BE2C (cell line): ENCODE measurements around the gene HSF5.
"Not testable (repeated sequence)": the region's sequence is repeated elsewhere in the genome, so short reads cannot be mapped to it uniquely, and the experiment has no call there.

ENCODE experiments used
- DNase-seq: peaks from one replicate; pipeline ENCODE4 v3.0.0-alpha.2; 2020
- H3K27me3 ChIP-seq: fragments of 250-450 bp; sonication (Bioruptor Pico); 2 replicates; pipeline ENCODE4 v1.5.1; 2020; ENCODE audit warnings: mild to moderate bottlenecking
- H3K36me3 ChIP-seq: fragments of 250-450 bp; sonication (Bioruptor Pico); 2 replicates; pipeline ENCODE4 v1.5.1; 2020; ENCODE audit warnings: mild to moderate bottlenecking
- H3K4me1 ChIP-seq: fragments of 250-450 bp; sonication (Bioruptor Pico); 2 replicates; pipeline ENCODE4 v1.5.1; 2020
- H3K4me3 ChIP-seq: 2 replicates; pipeline ENCODE4 v1.5.1; 2011; ENCODE audit warnings: low read depth, low read length
- H3K9me3 ChIP-seq: fragments of 250-450 bp; sonication (Bioruptor Pico); 2 replicates; pipeline ENCODE4 v1.5.1; 2020
- TF ChIP-seq, protein P1 (sequence below): IDR thresholded peaks from 2 replicates; pipeline ENCODE4 v1.5.1; 2012; ENCODE audit warnings: mild to moderate bottlenecking, low read depth, low read length

The HSF5 gene

DNA sequence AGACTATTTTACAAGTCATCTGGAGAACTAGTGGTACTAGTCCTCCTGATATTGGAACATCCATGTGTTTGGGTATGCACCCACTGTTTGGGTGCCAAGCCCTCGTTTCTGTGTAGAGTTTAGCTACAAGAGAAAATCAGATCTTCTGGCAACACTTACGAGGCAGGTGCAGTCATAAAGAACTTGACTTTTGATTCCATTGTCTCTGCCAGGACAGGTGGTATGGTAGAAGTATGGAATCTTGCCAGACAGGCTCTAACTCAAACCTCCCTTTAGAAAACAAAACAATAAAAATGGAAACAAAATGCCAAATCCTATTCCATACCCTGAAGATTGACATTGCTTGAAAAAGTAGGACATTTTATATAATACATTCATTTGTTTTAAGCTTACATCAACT is 86.9 kb downstream of the HSF5 start:
- H3K9me3 ChIP-seq: no peaks in the 10 kb centered on the region
- peaks cover 91% of the 10 kb centered on the region for H3K27me3 ChIP-seq
- no peaks in the 10 kb centered on the region for H3K36me3 ChIP-seq
- no peaks in the 10 kb centered on the region for H3K4me1 ChIP-seq
- TF ChIP-seq, protein P1, sequence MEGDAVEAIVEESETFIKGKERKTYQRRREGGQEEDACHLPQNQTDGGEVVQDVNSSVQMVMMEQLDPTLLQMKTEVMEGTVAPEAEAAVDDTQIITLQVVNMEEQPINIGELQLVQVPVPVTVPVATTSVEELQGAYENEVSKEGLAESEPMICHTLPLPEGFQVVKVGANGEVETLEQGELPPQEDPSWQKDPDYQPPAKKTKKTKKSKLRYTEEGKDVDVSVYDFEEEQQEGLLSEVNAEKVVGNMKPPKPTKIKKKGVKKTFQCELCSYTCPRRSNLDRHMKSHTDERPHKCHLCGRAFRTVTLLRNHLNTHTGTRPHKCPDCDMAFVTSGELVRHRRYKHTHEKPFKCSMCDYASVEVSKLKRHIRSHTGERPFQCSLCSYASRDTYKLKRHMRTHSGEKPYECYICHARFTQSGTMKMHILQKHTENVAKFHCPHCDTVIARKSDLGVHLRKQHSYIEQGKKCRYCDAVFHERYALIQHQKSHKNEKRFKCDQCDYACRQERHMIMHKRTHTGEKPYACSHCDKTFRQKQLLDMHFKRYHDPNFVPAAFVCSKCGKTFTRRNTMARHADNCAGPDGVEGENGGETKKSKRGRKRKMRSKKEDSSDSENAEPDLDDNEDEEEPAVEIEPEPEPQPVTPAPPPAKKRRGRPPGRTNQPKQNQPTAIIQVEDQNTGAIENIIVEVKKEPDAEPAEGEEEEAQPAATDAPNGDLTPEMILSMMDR: no peak
- no peak overlapping the region for H3K4me3 ChIP-seq
- no peak for DNase-seq

DNA sequence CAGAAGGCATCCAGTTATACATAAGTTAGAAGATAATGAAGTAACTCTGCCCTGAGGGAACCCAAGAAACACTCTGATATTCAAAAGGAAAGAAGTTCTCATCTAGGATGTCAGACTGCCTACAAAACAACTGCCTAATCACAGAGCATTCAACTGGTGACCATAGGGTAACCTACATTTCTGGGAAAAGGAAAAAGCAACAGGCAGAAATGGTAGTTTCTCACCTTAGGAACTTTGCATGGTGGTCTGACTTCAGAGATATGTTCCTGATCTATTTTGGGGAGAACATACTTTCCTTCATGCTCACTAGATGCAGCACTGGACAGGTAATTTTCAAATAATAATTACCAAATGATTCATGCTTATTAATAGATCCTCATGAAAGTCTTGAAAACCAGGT is 87.4 kb downstream of the HSF5 start:
- Histone ChIP-seq H3K9me3 (no peaks in the 10 kb centered on the region), H3K36me3 (no peaks in the 10 kb centered on the region), H3K4me3 (no peak overlapping the region), H3K27me3 (peaks cover 91% of the 10 kb centered on the region), H3K4me1 (no peaks in the 10 kb centered on the region)
- no peak for DNase-seq
- TF ChIP-seq, protein P1: no peak

DNA sequence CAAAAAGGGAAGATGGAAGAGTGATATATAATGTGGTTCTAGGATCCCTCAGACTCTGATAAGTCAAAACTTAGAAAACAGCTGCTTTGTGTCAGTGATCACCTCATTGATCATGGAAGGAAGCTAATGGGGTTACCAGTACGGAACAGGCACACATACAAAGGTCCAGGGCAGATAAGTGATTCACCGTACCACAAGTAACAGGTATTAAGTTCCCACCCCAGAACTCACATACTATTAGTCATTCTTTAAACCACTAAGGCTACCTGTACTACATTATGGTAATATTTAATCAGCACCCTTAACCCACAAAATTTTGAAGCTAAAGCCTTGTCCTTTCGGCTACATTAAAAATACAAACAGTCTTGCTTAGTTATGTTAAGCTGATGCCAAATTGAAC is 88.2 kb downstream of the HSF5 start:
- no peak overlapping the region for H3K4me3 ChIP-seq
- TF ChIP-seq, protein P1: no peak
- peaks cover 91% of the 10 kb centered on the region for H3K27me3 ChIP-seq
- no peak for DNase-seq
- no peaks in the 10 kb centered on the region for H3K9me3 ChIP-seq
- no peaks in the 10 kb centered on the region for H3K4me1 ChIP-seq
- H3K36me3 ChIP-seq: no peaks in the 10 kb centered on the region

DNA sequence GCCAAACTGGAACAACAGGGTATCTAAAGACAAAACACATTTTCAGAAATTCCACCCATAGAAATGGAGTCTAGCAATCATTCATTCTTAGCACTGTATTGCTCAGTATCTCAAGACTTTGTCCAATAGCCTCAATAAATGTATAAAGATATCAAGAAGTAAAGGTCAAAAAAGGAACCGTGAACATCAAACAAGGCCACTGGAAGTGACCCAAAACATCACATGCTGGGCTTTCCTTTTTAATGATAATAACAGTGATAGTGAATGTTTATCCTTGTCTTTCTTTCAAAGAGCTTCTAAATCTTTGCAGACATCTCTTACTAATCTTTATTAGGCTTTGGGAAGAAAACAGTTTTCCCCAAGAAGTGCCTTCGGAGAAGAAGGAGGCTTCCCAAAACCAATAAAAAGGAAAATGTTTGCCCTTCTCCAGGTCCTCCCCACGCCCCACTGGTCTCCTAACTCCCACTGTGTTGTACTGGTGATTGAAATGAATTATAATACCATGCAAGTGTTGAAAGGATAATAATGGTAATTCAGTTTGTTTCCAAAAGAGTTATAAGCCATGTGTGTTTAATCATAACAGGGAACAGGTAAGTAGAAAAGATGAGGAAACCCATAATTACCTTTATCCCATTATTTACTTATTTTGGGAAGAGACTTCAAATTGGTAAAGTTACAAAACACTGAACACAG is 89.5 kb downstream of the HSF5 start:
- Histone ChIP-seq H3K27me3 (peaks cover 93% of the 10 kb centered on the region), H3K4me3 (no peak overlapping the region), H3K36me3 (no peaks in the 10 kb centered on the region), H3K9me3 (no peaks in the 10 kb centered on the region), H3K4me1 (no peaks in the 10 kb centered on the region)
- TF ChIP-seq, protein P1: no peak
- DNase-seq: no peak

DNA sequence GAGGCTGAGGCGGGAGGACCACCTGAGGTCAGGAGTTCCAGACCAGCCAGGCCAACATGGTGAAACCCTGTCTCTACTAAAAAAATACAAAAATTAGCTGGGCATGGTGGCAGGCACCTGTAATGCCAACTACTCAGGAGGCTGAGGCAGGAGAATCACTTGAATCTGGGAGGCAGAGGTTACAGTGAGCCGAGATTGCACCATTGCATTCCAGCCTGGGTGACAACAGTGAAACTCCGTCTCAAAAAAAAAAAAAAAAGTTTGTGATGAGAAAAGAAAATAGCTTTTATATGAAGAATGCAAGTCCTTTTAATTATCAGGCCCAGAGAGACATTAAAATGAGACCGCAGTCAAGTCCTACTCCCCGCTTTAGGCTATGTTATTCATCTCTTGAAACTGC is 90.8 kb downstream of the HSF5 start:
- not testable (repeated sequence) for H3K4me3 ChIP-seq, H3K4me1 ChIP-seq, H3K9me3 ChIP-seq, H3K36me3 ChIP-seq, DNase-seq
- H3K27me3 ChIP-seq: peaks cover 93% of the 10 kb centered on the region

DNA sequence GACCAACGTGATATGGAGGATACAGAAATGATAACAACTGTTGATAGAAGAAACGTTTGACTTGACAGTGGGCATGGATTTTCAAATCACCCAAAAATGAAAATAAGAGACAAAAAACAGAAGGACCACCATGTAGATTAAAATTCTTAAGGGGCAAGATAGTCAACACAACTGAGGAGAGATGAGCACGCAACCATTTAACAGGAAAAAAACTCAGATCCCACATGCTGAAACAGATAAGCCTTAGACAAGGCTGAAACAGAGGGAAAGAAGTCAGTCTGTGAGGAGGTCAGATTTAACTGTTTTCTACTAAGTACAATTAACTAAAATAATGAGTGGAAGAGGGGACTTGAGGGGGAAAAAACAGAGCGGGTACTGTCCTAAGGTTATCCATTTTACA is 92.0 kb downstream of the HSF5 start:
- DNase-seq: no peak
- peaks cover 2% of the 10 kb centered on the region; the same call in 1 of the 2 replicates for H3K4me1 ChIP-seq
- H3K4me3 ChIP-seq: no peak overlapping the region
- peaks cover 96% of the 10 kb centered on the region for H3K27me3 ChIP-seq
- H3K9me3 ChIP-seq: no peaks in the 10 kb centered on the region
- no peaks in the 10 kb centered on the region for H3K36me3 ChIP-seq
- TF ChIP-seq, protein P1: no peak
